Left ventricle myocardium superior (tissue), 1 donor: ENCODE measurements around the gene GAPDHS. TPM values are rescaled to one million over a fixed set of nuclear protein-coding genes. Genes with fewer than 3 reads are reported as not detected.
A peak's percentile ranks its signal among the peaks of the same experiment; 100 is the strongest.

Experiments used
- ATAC-seq: fragments of 200-7000 bp; cut with Tn5 transposase; one replicate; pipeline ENCODE4 v1.9.1; 2020; ENCODE audit warnings: mild to moderate bottlenecking, moderate library complexity
- DNase-seq: peaks from one replicate; pipeline ENCODE4 v3.0.0-alpha.2; 2020
- intact Hi-C: fragments of 100-400 bp; cut with micrococcal nuclease; formaldehyde crosslinking; loops from one replicate; pipeline ENCODE4 v1.11.0; 2022
- total RNA-seq: library from RNA; stranded (reverse); fragmentation: NEBNext Ultra II Directional; extraction: Animal tissue kit (Norgen Biotek cat#: 25700); gene quantifications from one replicate; pipeline ENCODE4 v1.2.1, GENCODE V29; 2021
- donor health status: DM: no; HTN: yes; CAD: no; lungs with severe emphysema.

Gene GAPDHS
- total RNA-seq, 1 donor from 2014 or later: not detected

GRCh38 chr19:35509018-35509652 lies 24.1 kb upstream of the GAPDHS start:
- ATAC-seq: peak; percentile 46
- intact Hi-C loops: no loop called here
- no peak for DNase-seq

GRCh38 chr19:35509861-35510625 lies 23.2 kb upstream of the GAPDHS start:
- ATAC-seq (peak; percentile 93), DNase-seq (peak; percentile 86)
- intact Hi-C loops: no loop called here

GRCh38 chr19:35510626-35510964 lies 22.7 kb upstream of the GAPDHS start:
- ATAC-seq: no peak
- DNase-seq: no peak
- intact Hi-C loops: no loop called here

DNA sequence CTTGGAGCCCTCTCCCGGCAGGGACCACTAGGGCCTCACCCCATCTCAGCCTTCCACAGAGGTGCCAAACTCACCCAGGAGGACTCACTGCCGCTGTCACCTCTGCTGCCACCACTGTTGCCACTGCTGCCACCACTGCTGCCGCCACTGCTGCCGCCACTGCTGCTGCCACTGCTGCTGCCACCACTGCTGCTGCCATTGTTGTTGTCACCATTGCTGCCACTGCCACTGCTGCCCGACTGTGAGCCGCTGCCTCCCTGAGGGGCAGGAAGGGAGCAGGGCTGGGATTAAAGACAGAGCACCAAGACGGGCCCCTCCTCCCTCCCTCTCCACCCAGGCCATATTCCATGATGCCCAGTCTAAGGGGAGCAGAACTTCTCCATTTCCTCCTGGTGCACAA lies 21.9 kb upstream of the GAPDHS start:
- no peak for ATAC-seq
- DNase-seq: no peak

DNA sequence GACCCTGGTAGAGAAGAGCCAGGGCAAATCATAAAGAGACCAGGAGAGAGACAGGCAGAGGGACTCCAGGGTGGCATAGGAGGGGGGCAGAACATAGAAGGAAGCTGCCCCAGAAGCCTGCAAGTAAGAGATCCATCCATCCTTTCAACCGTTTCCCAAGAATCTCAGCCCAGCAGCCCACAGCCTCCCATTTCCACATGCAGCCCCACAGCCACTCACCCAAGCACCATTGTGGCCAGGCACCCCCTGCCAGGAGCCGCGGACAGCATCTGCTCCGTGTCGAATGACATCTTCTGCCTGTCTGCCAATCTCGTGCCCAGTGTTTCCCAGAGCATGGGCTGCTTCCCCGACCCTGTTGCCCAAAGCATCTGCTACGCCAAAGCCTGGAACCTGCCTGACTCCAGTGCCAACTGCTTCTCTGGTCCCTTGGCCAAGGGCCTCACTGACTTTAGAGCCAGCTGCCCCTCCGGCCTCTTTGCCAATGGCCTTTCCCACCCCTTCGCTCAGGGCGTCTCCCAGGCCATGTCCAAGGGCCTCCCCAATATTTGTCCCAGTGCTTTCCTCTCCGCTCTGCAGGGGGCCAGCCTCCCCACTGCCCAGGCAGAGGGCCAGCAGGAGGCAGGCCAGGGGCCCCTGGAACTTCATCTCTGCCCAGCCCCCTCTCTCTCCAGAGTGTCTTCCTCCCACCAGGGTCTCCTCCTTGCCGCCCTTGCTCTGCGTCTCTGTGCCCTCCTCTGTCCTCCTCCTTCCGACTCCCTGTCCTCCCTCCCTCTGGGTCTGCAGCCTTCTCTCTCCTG lies 20.2 kb upstream of the GAPDHS start:
- ATAC-seq: no peak
- intact Hi-C loops: no loop called here
- no peak for DNase-seq

More for the DNA sequence above, 21.9 kb upstream of the GAPDHS start:
- intact Hi-C loops: no loop called here

DNA sequence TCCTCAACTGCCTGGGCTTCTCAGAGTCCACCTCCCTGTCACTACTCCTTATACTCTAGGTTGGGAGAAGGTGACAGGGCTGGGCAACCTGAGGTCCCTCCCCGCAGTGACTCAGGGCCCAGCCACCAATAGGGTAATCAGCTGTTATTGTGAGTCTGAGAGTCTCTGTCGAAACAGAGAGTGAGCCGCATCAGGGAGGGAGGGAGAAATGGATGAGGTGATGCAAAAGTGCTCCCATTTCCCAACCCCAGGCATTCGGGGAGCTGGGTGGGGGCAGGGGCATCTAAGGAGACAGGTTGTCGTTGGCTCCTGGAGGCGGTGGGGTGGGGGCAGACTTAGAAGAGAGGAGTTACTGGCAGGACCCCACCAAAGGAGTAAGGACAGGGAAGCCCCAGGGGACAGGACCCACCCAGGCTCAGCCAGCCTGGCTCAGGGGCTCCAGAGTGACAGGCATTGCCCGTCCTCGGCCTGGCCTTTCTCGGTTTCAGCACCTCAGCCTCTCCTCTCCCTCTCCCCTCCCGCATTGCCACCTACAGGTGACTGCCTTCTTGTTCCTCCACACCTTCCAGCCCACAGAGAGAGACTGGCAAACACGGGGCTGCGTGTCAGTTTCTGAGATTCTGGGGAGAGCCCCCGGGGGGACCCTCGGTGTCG lies 19.5 kb upstream of the GAPDHS start, which contains the start of gene DMKN:
DMKN (minus strand) TSS at position 22 of the 654 bp plus-strand sequence. CDS start 174 bp downstream, outside the sequence.
- intact Hi-C loops: no loop called here
- no peak for ATAC-seq
- DNase-seq: no peak

- no peak for DNase-seq
- intact Hi-C loops: no loop called here
- no peak for ATAC-seq
These were observed 18.9 kb upstream of the GAPDHS start for GRCh38 chr19:35514282-35514809.

- ATAC-seq (no peak), DNase-seq (no peak)
- intact Hi-C loops: no loop called here
These were observed 16.9 kb upstream of the GAPDHS start for GRCh38 chr19:35516310-35516709.

DNA sequence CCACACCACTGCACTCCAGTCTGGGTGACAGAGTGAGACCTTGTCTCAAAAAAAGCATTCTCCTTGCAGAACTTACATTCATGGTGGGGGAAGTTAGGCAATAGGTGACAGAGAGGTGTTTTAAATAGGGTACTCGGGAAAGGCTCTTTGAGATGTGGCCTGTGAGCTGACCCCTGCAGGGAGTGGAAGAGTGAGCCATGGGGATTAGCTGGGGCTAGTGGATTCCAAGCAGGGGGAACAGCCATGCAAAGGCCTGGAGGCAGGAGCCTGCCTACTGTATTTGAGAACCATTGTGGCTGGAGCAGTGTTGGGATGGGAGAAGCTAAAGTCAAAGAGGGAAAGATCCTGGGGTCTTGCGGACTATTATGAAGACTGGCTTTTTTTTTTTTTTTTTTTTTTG lies 15.9 kb upstream of the GAPDHS start:
- intact Hi-C loops: no loop called here
- no peak for DNase-seq

GRCh38 chr19:35518313-35518712 lies 14.9 kb upstream of the GAPDHS start:
- ATAC-seq: peak; percentile 52
- intact Hi-C loops: no loop called here
- no peak for DNase-seq

More for the DNA sequence above, 15.9 kb upstream of the GAPDHS start:
- no peak for ATAC-seq

DNA sequence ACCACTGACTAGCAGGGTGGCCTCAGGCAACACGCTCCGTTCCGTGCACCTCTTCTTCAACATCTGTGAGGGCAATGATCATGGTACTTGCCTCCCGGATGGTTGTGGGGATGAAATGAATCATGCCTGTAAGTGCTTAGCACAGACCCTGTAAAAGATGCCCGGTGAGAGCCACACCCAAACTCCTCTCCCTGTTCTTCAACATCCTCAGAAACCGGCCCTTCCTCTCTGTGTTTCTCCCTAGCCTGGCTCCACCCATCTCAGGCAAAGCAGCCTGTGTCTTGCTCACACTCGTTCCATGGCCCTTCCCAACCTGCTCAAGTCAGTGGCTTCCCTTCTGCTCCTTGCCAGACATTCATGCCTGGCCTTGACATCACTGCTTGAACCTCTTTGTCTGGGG lies 14.0 kb upstream of the GAPDHS start:
- intact Hi-C loops: no loop called here
- DNase-seq: no peak

GRCh38 chr19:35521124-35521743 lies 12.0 kb upstream of the GAPDHS start:
- ATAC-seq (no peak), DNase-seq (no peak)
- intact Hi-C loops: no loop called here

More for the DNA sequence above, 14.0 kb upstream of the GAPDHS start:
- ATAC-seq: no peak

GRCh38 chr19:35522745-35523327 lies 10.4 kb upstream of the GAPDHS start:
- DNase-seq: no peak
- ATAC-seq: no peak
- intact Hi-C loops: no loop called here

DNA sequence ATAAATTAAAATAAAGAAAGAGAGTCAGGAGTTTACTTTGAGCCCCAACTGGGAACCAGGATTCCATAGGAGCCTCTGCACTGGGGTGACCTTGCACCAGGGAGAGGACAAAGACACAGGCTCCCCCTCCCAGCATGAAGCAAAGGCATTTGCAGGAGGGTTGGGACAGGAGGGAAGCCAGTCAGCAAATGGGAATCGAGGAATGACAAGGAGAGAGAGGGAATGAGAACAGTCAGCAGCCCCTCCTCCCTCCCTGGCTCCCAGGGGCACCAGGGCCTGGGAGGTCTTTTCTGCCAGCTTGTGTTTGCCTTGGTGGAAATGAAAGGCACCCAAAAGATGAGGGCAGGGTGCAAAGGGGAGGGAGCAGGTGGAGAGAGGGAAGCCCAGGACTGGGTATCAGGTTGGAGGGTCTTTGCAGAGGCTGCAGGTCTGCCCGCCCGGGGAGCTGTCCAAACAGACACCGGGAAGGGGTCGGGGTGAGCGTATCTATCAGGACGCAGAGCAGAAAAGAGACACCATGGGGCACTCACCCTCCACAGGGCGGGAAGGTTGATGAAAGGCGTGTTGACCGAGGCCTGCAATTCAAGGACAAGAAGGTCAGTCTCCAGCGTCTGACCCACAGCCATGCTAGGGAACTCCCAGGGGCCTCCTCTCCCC lies 8.9 kb upstream of the GAPDHS start:
- DNase-seq: no peak
- ATAC-seq: no peak
- intact Hi-C loops: no loop called here

GRCh38 chr19:35525873-35526272 lies 7.4 kb upstream of the GAPDHS start:
- ATAC-seq (no peak), DNase-seq (no peak)
- intact Hi-C loops: no loop called here

- no peak for ATAC-seq
- no peak for DNase-seq
- intact Hi-C loops: no loop called here
These were observed 4.8 kb upstream of the GAPDHS start, which contains the start of gene SBSN for GRCh38 chr19:35528218-35529038. SBSN (minus strand) TSS chr19:35528311; CDS start chr19:35528281, 30 bp downstream.
